AG09319 (cell line): ENCODE data around the gene PDE8B.

Experiments
- DNase-seq: peaks from one replicate; pipeline ENCODE4 v3.0.0-alpha.2; 2010; ENCODE audit warnings: low read depth; ENCODE audit errors: extremely low read depth
- TF ChIP-seq, protein P1 (sequence below): IDR thresholded peaks from 2 replicates; pipeline ENCODE4 v1.5.1; 2011; ENCODE audit warnings: low read depth, mild to moderate bottlenecking, inconsistent platforms, low read length, moderate library complexity

PDE8B gene

DNA sequence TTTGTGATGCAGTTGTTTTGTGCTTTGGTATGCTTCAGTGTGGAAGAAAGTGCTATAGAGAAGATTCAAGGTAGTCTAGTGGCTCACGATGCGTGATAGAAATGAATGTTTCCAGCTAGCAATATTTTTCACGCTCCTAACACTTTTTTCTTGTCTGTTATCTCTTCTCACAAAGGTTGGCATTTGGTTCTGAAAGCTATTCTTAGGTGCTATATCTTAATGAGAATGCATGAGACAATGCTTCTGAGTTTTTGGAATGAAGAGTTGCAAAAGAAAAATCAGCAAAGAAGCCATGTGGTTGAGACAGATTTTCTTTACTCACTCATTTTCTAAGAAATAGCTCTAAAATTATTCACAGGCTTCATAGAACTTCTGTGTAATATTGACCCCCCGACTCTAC lies 122.6 kb downstream of the PDE8B start:
- TF ChIP-seq, protein P1, sequence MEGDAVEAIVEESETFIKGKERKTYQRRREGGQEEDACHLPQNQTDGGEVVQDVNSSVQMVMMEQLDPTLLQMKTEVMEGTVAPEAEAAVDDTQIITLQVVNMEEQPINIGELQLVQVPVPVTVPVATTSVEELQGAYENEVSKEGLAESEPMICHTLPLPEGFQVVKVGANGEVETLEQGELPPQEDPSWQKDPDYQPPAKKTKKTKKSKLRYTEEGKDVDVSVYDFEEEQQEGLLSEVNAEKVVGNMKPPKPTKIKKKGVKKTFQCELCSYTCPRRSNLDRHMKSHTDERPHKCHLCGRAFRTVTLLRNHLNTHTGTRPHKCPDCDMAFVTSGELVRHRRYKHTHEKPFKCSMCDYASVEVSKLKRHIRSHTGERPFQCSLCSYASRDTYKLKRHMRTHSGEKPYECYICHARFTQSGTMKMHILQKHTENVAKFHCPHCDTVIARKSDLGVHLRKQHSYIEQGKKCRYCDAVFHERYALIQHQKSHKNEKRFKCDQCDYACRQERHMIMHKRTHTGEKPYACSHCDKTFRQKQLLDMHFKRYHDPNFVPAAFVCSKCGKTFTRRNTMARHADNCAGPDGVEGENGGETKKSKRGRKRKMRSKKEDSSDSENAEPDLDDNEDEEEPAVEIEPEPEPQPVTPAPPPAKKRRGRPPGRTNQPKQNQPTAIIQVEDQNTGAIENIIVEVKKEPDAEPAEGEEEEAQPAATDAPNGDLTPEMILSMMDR = no peak
- DNase-seq = no peak

DNA sequence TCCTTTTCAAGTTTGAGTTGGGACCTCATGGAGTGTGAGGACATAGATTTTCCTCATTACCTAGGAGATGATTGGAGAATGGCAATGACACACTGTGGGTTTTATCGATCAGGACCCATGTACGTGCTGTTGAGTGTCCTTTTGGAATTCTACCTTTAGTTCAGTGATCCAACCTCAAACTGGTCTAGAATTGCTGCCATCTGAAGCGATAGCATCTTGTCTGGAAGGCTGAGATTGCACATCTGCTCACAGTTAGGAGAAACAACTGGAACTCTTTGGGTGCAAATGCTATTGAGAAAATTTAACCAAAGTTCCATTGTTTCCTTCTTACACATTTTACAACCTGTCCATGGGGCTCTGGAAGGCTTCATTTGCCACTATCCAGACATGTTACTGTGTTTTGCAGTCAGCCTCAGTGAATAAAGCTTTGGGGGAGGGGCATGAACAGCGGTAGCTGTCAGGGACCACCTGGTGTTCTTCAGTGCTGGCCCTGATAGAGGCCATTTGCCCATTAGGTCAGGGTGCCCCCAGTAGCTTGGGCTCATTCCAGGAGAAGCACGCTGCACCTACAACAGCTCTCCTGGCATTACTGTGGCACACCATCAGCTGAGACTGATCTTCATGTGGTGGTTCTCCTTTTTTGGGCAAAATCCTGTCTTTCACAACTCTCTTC lies 123.1 kb downstream of the PDE8B start:
- DNase-seq = no peak
- TF ChIP-seq, protein P1 = no peak

- DNase-seq = no peak
- TF ChIP-seq, protein P1 = no peak
Measured at GRCh38 chr5:77337246-77337645, 126.8 kb downstream of the PDE8B start.

DNA sequence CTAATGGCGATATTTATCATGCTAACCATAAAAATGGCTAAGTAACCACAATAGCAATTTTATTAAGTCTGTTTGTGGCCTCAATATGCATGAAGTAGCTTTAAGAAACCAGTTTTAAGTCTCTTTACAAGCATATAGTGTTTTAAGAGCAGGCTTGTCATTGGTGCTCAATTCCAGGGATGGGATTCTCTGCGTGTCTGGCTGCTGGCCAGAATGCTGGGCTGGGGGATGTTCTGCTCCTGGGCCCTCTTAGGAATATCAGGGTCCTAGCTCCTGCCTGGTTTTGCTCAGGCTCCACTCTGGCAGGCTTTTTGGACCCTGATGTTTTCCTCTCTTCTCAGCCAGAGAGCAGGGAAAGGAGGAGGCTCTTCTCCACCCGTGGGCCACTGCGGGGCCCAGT lies 127.2 kb downstream of the PDE8B start:
- TF ChIP-seq, protein P1 = no peak
- DNase-seq = no peak

DNA sequence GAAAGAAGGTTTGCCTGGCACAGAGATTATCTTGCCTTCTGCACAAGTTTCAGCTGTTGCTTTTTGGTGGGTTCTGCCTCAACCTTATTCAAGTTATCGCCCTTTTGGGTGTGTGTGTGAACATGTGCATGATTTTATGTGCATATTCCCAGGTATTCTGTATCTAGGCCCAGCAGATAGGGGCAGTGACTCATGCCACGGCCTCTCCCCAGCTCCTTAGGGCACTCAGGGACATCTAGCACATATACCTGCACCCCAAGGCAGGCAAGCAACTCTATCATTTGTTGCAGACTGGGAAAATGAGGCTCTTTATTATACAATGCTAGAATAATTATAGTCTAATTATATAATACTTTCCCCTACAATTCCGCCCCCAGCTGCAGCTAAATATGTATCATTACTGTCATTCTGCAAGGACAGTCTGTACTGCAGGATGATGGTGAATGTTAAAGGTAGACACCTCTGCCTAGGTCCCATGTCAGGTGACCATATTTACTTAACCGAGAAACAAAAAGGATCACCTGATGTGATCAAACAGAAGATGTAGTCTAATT lies 128.9 kb downstream of the PDE8B start:
- DNase-seq = no peak
- TF ChIP-seq, protein P1 = no peak

GRCh38 chr5:77343165-77343564 lies 132.7 kb downstream of the PDE8B start:
- TF ChIP-seq, protein P1 = no peak
- DNase-seq = no peak

DNA sequence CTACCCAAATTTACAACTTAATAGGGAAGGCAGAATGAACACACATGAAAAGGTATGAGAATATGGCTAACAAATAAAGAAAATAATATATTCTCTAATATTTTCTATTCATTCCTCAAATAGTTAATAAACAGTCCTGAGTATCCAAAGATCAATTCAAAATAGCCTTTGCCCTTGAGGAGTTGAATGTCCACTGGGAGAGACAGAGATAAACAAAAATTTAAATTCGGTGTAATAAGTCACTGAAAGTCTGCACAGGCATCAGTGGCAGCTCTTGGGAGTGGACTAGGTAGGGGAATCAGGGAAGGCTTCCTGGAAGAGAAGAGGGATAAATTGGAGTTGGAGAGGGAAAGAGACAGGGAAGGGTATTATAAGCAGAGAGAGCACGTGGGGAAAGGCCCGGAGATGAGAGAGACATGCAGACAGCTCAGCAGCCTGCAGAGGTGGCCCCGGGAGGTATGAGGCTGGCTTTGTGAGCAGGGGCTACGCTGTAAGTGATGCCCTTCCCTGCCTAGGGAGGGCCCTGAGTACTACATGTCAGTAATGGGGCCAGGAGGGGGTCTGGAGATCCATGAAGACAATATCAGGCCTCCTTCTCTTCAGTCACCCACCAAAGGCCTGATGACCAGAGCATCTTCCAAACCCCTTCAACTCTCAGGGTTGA lies 137.1 kb downstream of the PDE8B start:
- TF ChIP-seq, protein P1 = no peak
- no peak for DNase-seq
